Activated naive CD4-positive, alpha-beta T cell treated with anti-CD3 and anti-CD28 coated beads, Interleukin-2, amount 10 ng/mL, durations not matched to agents 7 days and 5 days (primary cell): ENCODE measurements around the gene MRPL18.
A peak's percentile ranks its signal among the peaks of the same experiment; 100 is the strongest.
"Not testable (repeated sequence)": the region's sequence is repeated elsewhere in the genome, so short reads cannot be mapped to it uniquely, and the experiment has no call there.

Experiments
- CTCF ChIA-PET: fragments of 350-600 bp; sonication (Branson Sonifier 250); formaldehyde crosslinking; loops from one replicate; lab custom pipeline; 2021; ENCODE audit warnings: antibody characterized with exemption; lab: Charles Lee
- DNase-seq: peaks from one replicate; pipeline ENCODE4 v3.0.0-alpha.2; 2020
- H3K27ac Mint-ChIP-seq: one replicate; pipeline ENCODE4 v1.8.0; 2021; ENCODE audit warnings: mild to moderate bottlenecking, moderate library complexity, mixed read lengths
- H3K27me3 Mint-ChIP-seq: one replicate; pipeline ENCODE4 v1.8.0; 2021; ENCODE audit warnings: mild to moderate bottlenecking, mixed read lengths
- H3K36me3 Mint-ChIP-seq: one replicate; pipeline ENCODE4 v1.8.0; 2021; ENCODE audit warnings: mixed read lengths
- H3K4me1 Mint-ChIP-seq: one replicate; pipeline ENCODE4 v1.8.0; 2021; ENCODE audit warnings: mixed read lengths
- H3K4me3 Mint-ChIP-seq: one replicate; pipeline ENCODE4 v1.8.0; 2021; ENCODE audit warnings: mild to moderate bottlenecking, moderate library complexity, mixed read lengths
- H3K9me3 Mint-ChIP-seq: one replicate; pipeline ENCODE4 v1.8.0; 2021; ENCODE audit warnings: mixed read lengths

Gene MRPL18

DNA sequence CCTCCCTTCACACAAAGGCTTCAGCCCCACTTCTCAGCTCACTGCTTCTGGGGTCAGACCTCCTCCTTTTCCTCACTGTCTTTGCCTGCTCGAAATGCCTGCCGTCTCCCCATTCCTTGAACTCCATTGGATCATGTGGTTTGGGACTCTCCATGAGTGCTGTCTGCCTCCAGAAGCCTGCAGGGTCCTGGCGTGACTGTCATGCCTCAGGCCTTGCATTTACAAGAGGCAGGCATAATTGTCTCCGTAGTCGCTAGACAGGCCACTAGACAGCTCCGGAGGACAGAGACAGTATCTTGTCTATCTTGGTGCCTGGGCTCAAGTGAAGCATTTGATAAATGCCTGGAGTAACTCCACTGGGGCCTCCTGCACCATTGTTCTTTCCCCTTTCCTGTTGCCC lies 25.1 kb downstream of the MRPL18 start:
- H3K9me3 Mint-ChIP-seq, result no peaks in the 10 kb centered on the region
- no peak for DNase-seq
- H3K36me3 Mint-ChIP-seq, result no peaks in the 10 kb centered on the region
- peaks cover 4% of the 10 kb centered on the region for H3K27me3 Mint-ChIP-seq
- peaks cover 13% of the 10 kb centered on the region for H3K4me1 Mint-ChIP-seq
- CTCF ChIA-PET, result no interaction called here
- no peak overlapping the region for H3K4me3 Mint-ChIP-seq
- H3K27ac Mint-ChIP-seq, result no peak overlapping the region

GRCh38 chr6:159816775-159817174 lies 26.5 kb downstream of the MRPL18 start:
- DNase-seq, CTCF ChIA-PET: not testable (repeated sequence)

GRCh38 chr6:159817951-159818739 lies 27.9 kb downstream of the MRPL18 start:
- Mint-ChIP-seq H3K27ac (no peak overlapping the region), H3K27me3 (peaks cover 8% of the 10 kb centered on the region), H3K36me3 (no peaks in the 10 kb centered on the region), H3K4me3 (no peak overlapping the region), H3K4me1 (peaks cover 18% of the 10 kb centered on the region), H3K9me3 (no peaks in the 10 kb centered on the region)
- DNase-seq, result no peak
- CTCF ChIA-PET, result no interaction called here

More at GRCh38 chr6:159816775-159817174, 26.5 kb downstream of the MRPL18 start:
- not testable (repeated sequence) for H3K27ac Mint-ChIP-seq, H3K4me3 Mint-ChIP-seq, H3K9me3 Mint-ChIP-seq, H3K36me3 Mint-ChIP-seq, H3K27me3 Mint-ChIP-seq
- H3K4me1 Mint-ChIP-seq, result peaks cover 18% of the 10 kb centered on the region

DNA sequence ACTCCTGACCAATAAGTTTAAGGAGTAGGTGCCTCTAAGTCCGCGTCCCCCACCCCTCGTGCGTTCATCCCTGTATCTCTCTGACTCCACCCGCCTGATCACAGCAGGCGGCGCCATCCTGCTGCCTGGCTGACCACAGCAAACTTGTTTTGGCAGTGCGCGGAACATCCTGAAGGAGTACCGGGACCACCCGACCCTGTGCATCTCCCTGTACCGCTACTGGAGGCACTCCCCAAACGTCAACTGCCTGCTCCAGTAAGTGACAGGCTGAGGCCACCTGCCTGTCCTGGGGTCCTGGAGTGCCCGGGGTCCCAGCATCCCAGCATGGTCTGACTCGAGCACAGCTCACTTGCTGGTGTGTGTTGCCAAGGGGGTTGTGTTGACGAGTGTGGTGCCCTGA lies 28.8 kb downstream of the MRPL18 start:
- Mint-ChIP-seq H3K4me3 (no peak overlapping the region), H3K27ac (peak overlapping the region; percentile 92), H3K9me3 (no peaks in the 10 kb centered on the region), H3K4me1 (peaks cover 18% of the 10 kb centered on the region), H3K36me3 (no peaks in the 10 kb centered on the region), H3K27me3 (peaks cover 11% of the 10 kb centered on the region)
- CTCF ChIA-PET, result no interaction called here
- DNase-seq, result no peak

DNA sequence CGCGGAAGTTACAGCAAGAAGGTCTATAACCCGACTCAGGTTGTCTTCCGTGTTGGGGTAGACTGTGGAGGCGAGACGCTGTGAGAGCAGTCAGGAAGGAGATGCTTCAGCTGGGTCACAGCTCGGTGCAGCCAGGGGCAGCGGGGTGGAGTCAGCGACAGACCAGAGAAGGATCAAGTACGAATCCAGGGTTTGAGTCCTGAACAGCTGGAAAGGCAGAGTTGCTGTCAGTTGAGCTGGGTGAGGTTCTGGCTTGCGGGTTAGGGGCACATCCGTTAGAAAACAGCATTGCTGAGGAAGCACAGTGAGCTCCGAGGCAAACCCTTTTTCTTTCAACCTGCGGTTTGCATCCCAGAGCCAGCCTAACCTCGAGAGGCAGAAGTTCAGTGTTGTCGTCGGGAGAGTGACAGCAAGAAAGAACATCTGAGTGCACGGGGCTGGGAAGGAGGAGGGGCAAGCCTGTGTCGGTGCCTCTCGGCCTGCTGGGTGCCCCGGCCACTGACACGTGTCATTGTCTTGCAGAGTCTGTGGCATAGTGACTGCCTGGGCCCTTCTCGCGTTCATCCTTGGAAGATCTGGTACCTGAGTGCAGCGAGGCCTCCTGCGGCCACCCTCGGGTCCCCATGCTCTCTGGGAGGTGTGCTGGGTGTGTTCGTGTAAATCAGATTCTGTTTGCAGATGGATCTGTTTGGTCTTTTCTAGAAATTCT lies 29.8 kb downstream of the MRPL18 start:
- peak; percentile 67 for DNase-seq
- Mint-ChIP-seq H3K36me3 (no peaks in the 10 kb centered on the region), H3K4me1 (peaks cover 18% of the 10 kb centered on the region), H3K27ac (peak overlapping the region; percentile 92), H3K27me3 (peaks cover 11% of the 10 kb centered on the region), H3K4me3 (peak overlapping the region; percentile 68), H3K9me3 (no peaks in the 10 kb centered on the region)
- CTCF ChIA-PET, result interaction anchor here (0.9 to 1.0 kb wide), 2 partner anchors 29 to 104 kb away, joined by 3 read pairs; partner anchors contain the start of gene MRPL18

- H3K9me3 Mint-ChIP-seq, result no peaks in the 10 kb centered on the region
- H3K36me3 Mint-ChIP-seq, result no peaks in the 10 kb centered on the region
- peaks cover 11% of the 10 kb centered on the region for H3K27me3 Mint-ChIP-seq
- H3K4me3 Mint-ChIP-seq, result no peak overlapping the region
- H3K27ac Mint-ChIP-seq, result no peak overlapping the region
- no peak for DNase-seq
- CTCF ChIA-PET, result interaction anchor here (1.0 kb wide), 1 partner anchor 30 kb away, joined by 3 read pairs; the partner anchor contains the start of gene MRPL18
- H3K4me1 Mint-ChIP-seq, result peaks cover 18% of the 10 kb centered on the region
These were observed 30.9 kb downstream of the MRPL18 start for GRCh38 chr6:159821122-159821521.

- CTCF ChIA-PET, result interaction anchor here (1.0 kb wide), 1 partner anchor 120 kb away, joined by 3 read pairs; no protein-coding TSS in a partner anchor
- peaks cover 11% of the 10 kb centered on the region for H3K27me3 Mint-ChIP-seq
- H3K9me3 Mint-ChIP-seq, result no peaks in the 10 kb centered on the region
- DNase-seq, result no peak
- H3K4me1 Mint-ChIP-seq, result peaks cover 18% of the 10 kb centered on the region
- H3K4me3 Mint-ChIP-seq, result no peak overlapping the region
- H3K27ac Mint-ChIP-seq, result no peak overlapping the region
- no peaks in the 10 kb centered on the region for H3K36me3 Mint-ChIP-seq
These were observed 31.5 kb downstream of the MRPL18 start for GRCh38 chr6:159821726-159822125.

DNA sequence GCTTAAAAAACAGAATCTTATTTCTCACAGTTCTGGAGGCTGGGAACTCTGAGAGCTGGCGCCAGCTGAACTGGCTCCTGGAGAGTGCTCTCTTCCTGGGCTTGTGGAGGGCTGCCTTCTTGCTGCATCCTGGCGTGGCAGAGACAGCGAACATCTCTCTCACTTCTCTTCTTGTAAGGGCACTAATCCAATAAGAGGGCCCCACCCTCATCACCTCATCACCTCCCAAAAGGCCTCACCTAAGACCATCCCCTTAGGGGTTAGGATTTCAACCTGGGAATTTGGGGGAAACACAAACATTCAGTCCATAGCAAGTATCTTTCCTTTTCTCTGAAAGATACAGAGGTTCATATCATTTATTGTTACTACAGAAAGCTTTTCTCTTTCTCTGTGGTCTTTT lies 33.7 kb downstream of the MRPL18 start:
- Mint-ChIP-seq H3K4me3 (no peak overlapping the region), H3K36me3 (no peaks in the 10 kb centered on the region)
- CTCF ChIA-PET, result no interaction called here

GRCh38 chr6:159824690-159825089 lies 34.4 kb downstream of the MRPL18 start:
- H3K27ac Mint-ChIP-seq, CTCF ChIA-PET, DNase-seq, H3K9me3 Mint-ChIP-seq, H3K36me3 Mint-ChIP-seq, H3K4me3 Mint-ChIP-seq: not testable (repeated sequence)
- Mint-ChIP-seq H3K27me3 (peaks cover 11% of the 10 kb centered on the region), H3K4me1 (peaks cover 18% of the 10 kb centered on the region)

More for the DNA sequence above, 33.7 kb downstream of the MRPL18 start:
- no peak overlapping the region for H3K27ac Mint-ChIP-seq
- DNase-seq, result no peak
- H3K4me1 Mint-ChIP-seq, result peaks cover 20% of the 10 kb centered on the region
- H3K27me3 Mint-ChIP-seq, result peaks cover 11% of the 10 kb centered on the region
- H3K9me3 Mint-ChIP-seq, result no peaks in the 10 kb centered on the region

- Mint-ChIP-seq H3K4me1 (peaks cover 8% of the 10 kb centered on the region), H3K27me3 (peaks cover 21% of the 10 kb centered on the region), H3K4me3 (no peak overlapping the region), H3K27ac (no peak overlapping the region), H3K9me3 (no peaks in the 10 kb centered on the region), H3K36me3 (no peaks in the 10 kb centered on the region)
- DNase-seq, result no peak
- CTCF ChIA-PET, result no interaction called here
These were observed 35.7 kb downstream of the MRPL18 start for GRCh38 chr6:159826004-159826403.

GRCh38 chr6:159826968-159827647 lies 36.8 kb downstream of the MRPL18 start:
- CTCF ChIA-PET, result no interaction called here
- no peak overlapping the region for H3K4me3 Mint-ChIP-seq
- no peak for DNase-seq
- H3K9me3 Mint-ChIP-seq, result no peaks in the 10 kb centered on the region
- peaks cover 7% of the 10 kb centered on the region for H3K4me1 Mint-ChIP-seq
- H3K27me3 Mint-ChIP-seq, result peaks cover 30% of the 10 kb centered on the region
- no peak overlapping the region for H3K27ac Mint-ChIP-seq
- H3K36me3 Mint-ChIP-seq, result no peaks in the 10 kb centered on the region

- Mint-ChIP-seq H3K4me1 (peaks cover 9% of the 10 kb centered on the region), H3K27me3 (peaks cover 27% of the 10 kb centered on the region), H3K27ac (no peak overlapping the region), H3K4me3 (no peak overlapping the region), H3K9me3 (no peaks in the 10 kb centered on the region), H3K36me3 (no peaks in the 10 kb centered on the region)
- no peak for DNase-seq
- CTCF ChIA-PET, result no interaction called here
These were observed 37.8 kb downstream of the MRPL18 start for GRCh38 chr6:159828074-159828473.

GRCh38 chr6:159829526-159829925 lies 39.3 kb downstream of the MRPL18 start:
- no peak for DNase-seq
- Mint-ChIP-seq H3K4me3 (no peak overlapping the region), H3K27me3 (peaks cover 23% of the 10 kb centered on the region), H3K9me3 (no peaks in the 10 kb centered on the region), H3K36me3 (no peaks in the 10 kb centered on the region), H3K4me1 (peaks cover 17% of the 10 kb centered on the region), H3K27ac (no peak overlapping the region)
- CTCF ChIA-PET, result interaction anchor here (1.1 kb wide), 1 partner anchor 626 kb away, joined by 3 read pairs; no protein-coding TSS in a partner anchor
